K562 (cell line): ENCODE measurements around the gene GBF1. TPM values are rescaled to one million over a fixed set of nuclear protein-coding genes. Genes with fewer than 3 reads are reported as not detected.

Experiments used
- ATAC-seq: fragments of 200-7000 bp; cut with Tn5 transposase; 3 replicates; pipeline ENCODE4 v1.9.1; 2020; ENCODE audit warnings: moderate library complexity
- BruUV-seq: library from RNA; stranded (reverse); fragments of 400-500 nt; replicated peaks from 2 replicates; lab custom pipeline; 2021; lab: Mats Ljungman, UMichigan
- CTCF ChIA-PET: fragments of 300-600 bp; formaldehyde crosslinking; extraction: SDS; loops from one replicate; lab custom pipeline; 2021; ENCODE audit warnings: low intra/inter-chr PET ratio; lab: Yijun Ruan, JAX
- POLR2A ChIA-PET: fragments of 300-600, 350-650 bp; sonication (Branson Sonifier 250); formaldehyde crosslinking; extraction: SDS; loops from one replicate; lab custom pipeline; 2021; ENCODE audit warnings: antibody characterized with exemption, inconsistent platforms; lab: Yijun Ruan, JAX
- DNase-seq, 4 experiments: peaks; one replicate each; pipeline versions ENCODE4 v3.0.0 to v3.0.0-alpha.2; 2011 to 2018; ENCODE audit warnings: low spot score in 3 of 4, mixed read lengths in 3 of 4; ENCODE audit errors: extremely low read depth in 1 of 4
- FAIRE-seq: peaks from 2 replicates; lab custom pipeline; 2011; peaks lifted over from hg19 to GRCh38; lab: Jason Lieb, UNC
- H2AFZ ChIP-seq: 2 replicates; pipeline ENCODE4 v1.6.0; 2011; ENCODE audit warnings: low read depth, low read length, control low read depth, inconsistent platforms
- H3K27ac ChIP-seq: fragments of 200-600 bp; 3 replicates; pipeline ENCODE4 v1.8.0; 2011; ENCODE audit warnings: low read depth, mild to moderate bottlenecking, control low read depth, inconsistent platforms, low read length, moderate library complexity, mixed read lengths; ENCODE audit errors: extremely low read depth
- H3K27me3 ChIP-seq, 2 experiments: fragments of 300-600 bp in 1 of 2; 2 replicates in 1 of 2; 3 replicates in 1 of 2; pipeline versions ENCODE4 v1.6.0 to v1.8.0; 2011; ENCODE audit warnings: inconsistent platforms in 2 of 2, low read length in 2 of 2, mild to moderate bottlenecking in 1 of 2, mixed read lengths in 1 of 2, moderate library complexity in 1 of 2; ENCODE audit not compliant: control insufficient read depth in 2 of 2, insufficient read depth in 2 of 2
- H3K36me3 ChIP-seq: fragments of 300-600 bp; 3 replicates; pipeline ENCODE4 v1.8.0; 2011; ENCODE audit warnings: mild to moderate bottlenecking, low read length, inconsistent platforms; ENCODE audit not compliant: control insufficient read depth, insufficient read depth
- H3K4me1 ChIP-seq, 2 experiments: fragments of 200-600 bp in 1 of 2; replicated peaks in 1 of 2; 2 replicates in 1 of 2; 3 replicates in 1 of 2; pipeline versions ENCODE4 v1.5.1 to v1.8.0; 2011; ENCODE audit warnings: inconsistent platforms in 2 of 2, low read length in 2 of 2, mild to moderate bottlenecking in 1 of 2, mixed read lengths in 1 of 2, moderate library complexity in 1 of 2; ENCODE audit not compliant: control insufficient read depth in 2 of 2, insufficient read depth in 2 of 2
- H3K4me2 ChIP-seq: 2 replicates; pipeline ENCODE4 v1.6.1; 2011; ENCODE audit warnings: low read length, control low read depth, inconsistent platforms, mixed read lengths; ENCODE audit not compliant: insufficient read depth
- H3K4me3 ChIP-seq: fragments of 200-600 bp; sonication (generic), shearing (Covaris generic); 2 replicates; pipeline ENCODE4 v1.5.1; 2016; ENCODE audit warnings: control low read depth, inconsistent platforms
- H3K79me2 ChIP-seq: fragments of 200-600 bp; 3 replicates; pipeline ENCODE4 v1.8.0; 2011; ENCODE audit warnings: low read length, inconsistent platforms; ENCODE audit not compliant: control insufficient read depth, insufficient read depth
- H3K9ac ChIP-seq, 2 experiments: 2 replicates each; pipeline versions ENCODE4 v1.6.0 to v1.6.1; 2011; ENCODE audit warnings: low read depth in 2 of 2, low read length in 2 of 2, control low read depth in 1 of 2, inconsistent platforms in 1 of 2, mild to moderate bottlenecking in 1 of 2, mixed read lengths in 1 of 2; ENCODE audit not compliant: insufficient read depth in 1 of 2
- H3K9me1 ChIP-seq: one replicate; pipeline ENCODE4 v1.6.0; 2011; ENCODE audit warnings: inconsistent platforms, mild to moderate bottlenecking, low read length, moderate library complexity; ENCODE audit not compliant: control insufficient read depth, insufficient read depth
- H3K9me3 ChIP-seq: replicated peaks from 2 replicates; pipeline ENCODE4 v1.5.1; 2011; ENCODE audit warnings: low read depth, low read length, inconsistent platforms; ENCODE audit not compliant: control insufficient read depth, insufficient read depth
- H4K20me1 ChIP-seq: replicated peaks from 2 replicates; pipeline ENCODE4 v1.6.1; 2011; ENCODE audit warnings: low read length, inconsistent platforms, mixed read lengths; ENCODE audit not compliant: control insufficient read depth, insufficient read depth
- DACH1 ChIP-seq: fragments of 450-650 bp; IDR thresholded peaks from 2 replicates; pipeline ENCODE4 v1.6.1; 2018; ENCODE audit not compliant: partially characterized antibody
- E2F1 ChIP-seq: sonication (generic); formaldehyde crosslinking; IDR thresholded peaks from 2 replicates; pipeline ENCODE4 v1.8.1; 2023; ENCODE audit warnings: mild to moderate bottlenecking, missing genetic modification reagents, moderate library complexity
- HMG20B ChIP-seq: fragments of 250-450 bp; sonication (Bioruptor Pico); IDR thresholded peaks from 2 replicates; pipeline ENCODE4 v1.5.0; 2021; ENCODE audit warnings: mild to moderate bottlenecking
- HOMEZ ChIP-seq: fragments of 250-450 bp; sonication (Bioruptor Pico); IDR thresholded peaks from 2 replicates; pipeline ENCODE4 v1.4.0; 2020; ENCODE audit warnings: mild to moderate bottlenecking, moderate library complexity
- NELFE ChIP-seq: IDR thresholded peaks from 2 replicates; pipeline ENCODE4 v1.6.1; 2011; ENCODE audit warnings: mild to moderate bottlenecking; ENCODE audit not compliant: insufficient read depth, insufficient read length
- RAD21 ChIP-seq, 2 experiments: fragments of 250-450 bp in 1 of 2; fragments of 450-650 bp in 1 of 2; sonication (Bioruptor Pico) in 1 of 2; formaldehyde crosslinking in 1 of 2; IDR thresholded peaks in 1 of 2; conservative IDR thresholded peaks in 1 of 2; 2 replicates each; pipeline versions ENCODE4 v1.4.0 to v1.8.0; 2020 to 2022; ENCODE audit warnings: mild to moderate bottlenecking in 2 of 2, moderate library complexity in 1 of 2
- TAF15 ChIP-seq: fragments of 200-400 bp; formaldehyde crosslinking; IDR thresholded peaks from 2 replicates; pipeline ENCODE4 v1.6.1; 2017; ENCODE audit warnings: mild to moderate bottlenecking, low read depth, low read length, moderate library complexity
- ZNF282 ChIP-seq: sonication (generic); formaldehyde crosslinking; IDR thresholded peaks from 2 replicates; pipeline ENCODE4 v1.8.1; 2023; ENCODE audit warnings: missing genetic modification reagents
- ZNF644 ChIP-seq: fragments of 200-800 bp; sonication (Bioruptor generic); IDR thresholded peaks from 2 replicates; pipeline ENCODE4 v1.6.1; 2016; ENCODE audit warnings: low read depth, missing genetic modification characterization, missing compliant biosample characterization
- WGBS: fragments of 100-300 bp; shearing (Covaris generic); methylation state at CpG from one replicate; pipeline ENCODE4 v1.1.6; 2016; ENCODE audit warnings: low coverage, mixed read lengths; ENCODE audit not compliant: insufficient coverage; ENCODE audit errors: missing lambda C conversion rate; 5-methylcytosine and 5-hydroxymethylcytosine counted together
- in situ Hi-C: fragments of 300-500 bp; cut with MboI; formaldehyde crosslinking; loops from 4 replicates; pipeline ENCODE4 v1.15.0; 2018; ENCODE audit warnings: inconsistent platforms, mixed read lengths
- intact Hi-C: fragments of 100-400 bp; cut with micrococcal nuclease; formaldehyde crosslinking; loops from 2 replicates; pipeline ENCODE4 v1.14.2; 2022
- polyA plus RNA-seq, 8 experiments: library from polyadenylated mRNA; depleted of rRNA in 4 of 8; stranded (reverse) in 5 of 8; unstranded in 3 of 8; fragments of >200 nt; fragmentation: Nextera tagmentation in 2 of 8; fragmentation: Illumina TruSeq in 1 of 8; extraction: Ambion mirVana in 2 of 8; extraction: Trizol in 1 of 8; gene quantifications; 2 replicates each; pipeline versions ENCODE4 v1.2.1 to v1.2.3, GENCODE V29; 2011 to 2014; ENCODE audit warnings: inconsistent platforms in 1 of 8, missing spikeins in 1 of 8
- total RNA-seq, 7 experiments: library from RNA; depleted of rRNA in 6 of 7; stranded (reverse); fragments of >200 nt in 6 of 7; fragmentation: Illumina TruSeq in 2 of 7; extraction: Trizol in 2 of 7; gene quantifications; 2 replicates each; pipeline versions ENCODE4 v1.2.1 to v1.2.3, GENCODE V29; 2011 to 2021; ENCODE audit warnings: low replicate concordance in 1 of 7
- TF ChIP-seq, protein P1 (sequence below): fragments of 250-450 bp; sonication (Bioruptor Pico); IDR thresholded peaks from 2 replicates; pipeline ENCODE4 v1.8.0; 2021; ENCODE audit warnings: mild to moderate bottlenecking, moderate library complexity

The GBF1 gene
- total and polyA plus RNA-seq, 9 of the 15 experiments (the other 6 are each of a cell fraction or from before 2014, with no cell fraction given): 0.69 to 28.0 (median 10.3) TPM

- Histone ChIP-seq H3K27ac (no peak overlapping the region), H3K79me2 (peaks cover 25% of the 10 kb centered on the region), H3K4me3 (no peak overlapping the region), H3K4me2 (no peak overlapping the region), H3K9ac (0 out of 4 replicates have a peak overlapping the region, but pooled peaks of 1 of the 2 experiments have one; percentile 35), H4K20me1 (no peaks in the 10 kb centered on the region), H2AFZ (no peak overlapping the region), H3K27me3 (no peaks in the 10 kb centered on the region), H3K9me1 (no peaks in the 10 kb centered on the region), H3K9me3 (no peaks in the 10 kb centered on the region), H3K4me1 (peaks cover 10 to 35% of the 10 kb centered on the region in 2 experiments; a peak in 4 of 5 replicates), H3K36me3 (peaks cover 17% of the 10 kb centered on the region; the same call in 2 of the 3 replicates)
- WGBS: 93% methylated on average over 4 of the region's 6 CpGs
- no TSS peak for BruUV-seq
- CTCF ChIA-PET: no interaction called here
- intact Hi-C loops: loop anchor here (5.0 kb wide), 1 partner anchor 37 kb away; no protein-coding TSS in a partner anchor
- DNase-seq (no peak), ATAC-seq (no peak), FAIRE-seq (no peak)
- TF ChIP-seq TAF15 (no peak), ZNF644 (tag) (no peak)
- POLR2A ChIA-PET: interaction anchor here (0.6 to 5.3 kb wide), 4 partner anchors 9 to 816 kb away, joined by 3 to 34 read pairs (median 4); no protein-coding TSS in a partner anchor
- in situ Hi-C loops: loop anchor here (25.0 kb wide), 1 partner anchor 588 kb away; the partner anchor contains the start of gene KCNIP2
These were observed 179.6 kb downstream of the GBF1 start for GRCh38 chr10:102424916-102425315.

DNA sequence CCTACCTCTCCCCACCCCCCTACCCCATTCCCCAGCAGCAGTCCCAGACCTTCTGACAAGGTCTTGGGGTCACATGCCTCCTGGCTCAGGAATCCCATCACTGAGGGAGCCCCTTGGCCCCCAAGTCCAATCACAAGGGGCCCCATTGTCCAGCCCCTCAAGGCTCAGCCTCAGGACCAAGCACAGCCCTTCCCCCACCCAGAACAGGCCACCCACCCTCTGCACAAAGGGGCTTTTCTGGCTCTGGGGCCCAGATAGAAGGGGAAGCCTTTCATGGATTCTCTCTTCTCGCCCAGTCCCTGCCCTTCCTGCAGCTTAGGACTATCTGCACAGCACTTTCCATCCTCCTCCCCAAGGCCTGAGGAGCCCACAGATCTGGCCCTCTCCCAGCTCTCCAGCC is 180.1 kb downstream of the GBF1 start:
- Histone ChIP-seq H3K4me1 (peaks cover 10 to 31% of the 10 kb centered on the region in 2 experiments; a peak in 4 of 5 replicates), H3K9me3 (no peaks in the 10 kb centered on the region), H3K27me3 (no peaks in the 10 kb centered on the region), H3K27ac (no peak overlapping the region), H3K4me2 (no peak overlapping the region), H4K20me1 (no peaks in the 10 kb centered on the region), H3K4me3 (no peak overlapping the region), H3K36me3 (peaks cover 18% of the 10 kb centered on the region; the same call in 2 of the 3 replicates), H3K9ac (0 out of 4 replicates have a peak overlapping the region, but pooled peaks of 1 of the 2 experiments have one; percentile 58), H3K9me1 (no peaks in the 10 kb centered on the region), H2AFZ (no peak overlapping the region), H3K79me2 (peaks cover 25% of the 10 kb centered on the region)
- no CpG with 5 or more reads among the region's 1 CpG for WGBS
- BruUV-seq: no TSS peak
- DNase-seq: no peak
- CTCF ChIA-PET: no interaction called here
- in situ Hi-C loops: loop anchor here (25.0 kb wide), 1 partner anchor 588 kb away; the partner anchor contains the start of gene KCNIP2
- FAIRE-seq: no peak
- POLR2A ChIA-PET: interaction anchor here (0.7 to 1.5 kb wide), 3 partner anchors 9 to 15 kb away, joined by 3 to 5 read pairs (median 4); no protein-coding TSS in a partner anchor
- no peak for ATAC-seq
- intact Hi-C loops: no loop called here
- no peak for TF ChIP-seq ZNF282 (CRISPR knock-in tag)
- TF ChIP-seq HOMEZ (CRISPR knock-in tag): no peak
- TF ChIP-seq RAD21 (CRISPR knock-in tag; conservative IDR thresholded peaks at IDR 0.05 in 1 of 2, IDR thresholded peaks at IDR 0.05 in 1 of 2): no peak
- TF ChIP-seq NELFE: no peak
- no peak for TF ChIP-seq E2F1 (CRISPR knock-in tag)
- no peak for TF ChIP-seq DACH1
- TF ChIP-seq, protein P1, sequence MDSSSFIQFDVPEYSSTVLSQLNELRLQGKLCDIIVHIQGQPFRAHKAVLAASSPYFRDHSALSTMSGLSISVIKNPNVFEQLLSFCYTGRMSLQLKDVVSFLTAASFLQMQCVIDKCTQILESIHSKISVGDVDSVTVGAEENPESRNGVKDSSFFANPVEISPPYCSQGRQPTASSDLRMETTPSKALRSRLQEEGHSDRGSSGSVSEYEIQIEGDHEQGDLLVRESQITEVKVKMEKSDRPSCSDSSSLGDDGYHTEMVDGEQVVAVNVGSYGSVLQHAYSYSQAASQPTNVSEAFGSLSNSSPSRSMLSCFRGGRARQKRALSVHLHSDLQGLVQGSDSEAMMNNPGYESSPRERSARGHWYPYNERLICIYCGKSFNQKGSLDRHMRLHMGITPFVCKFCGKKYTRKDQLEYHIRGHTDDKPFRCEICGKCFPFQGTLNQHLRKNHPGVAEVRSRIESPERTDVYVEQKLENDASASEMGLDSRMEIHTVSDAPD: no peak
- TF ChIP-seq HMG20B: no peak
